Fibroblast of villous mesenchyme (primary cell): ENCODE data around the gene CLCN4. TPM values are rescaled to one million over a fixed set of nuclear protein-coding genes. Genes with fewer than 3 reads are reported as not detected.
A peak's percentile ranks its signal among the peaks of the same experiment; 100 is the strongest.

Experiments
- DNase-seq: peaks from one replicate; pipeline ENCODE4 v3.0.0-alpha.2; 2010; ENCODE audit warnings: low read depth
- H3K4me3 ChIP-seq: 2 replicates; pipeline ENCODE4 v1.5.1; 2011; ENCODE audit warnings: low read depth, mild to moderate bottlenecking, low read length
- total RNA-seq: library from RNA; depleted of rRNA; stranded (reverse); fragments of >200 nt; gene quantifications from 2 replicates; pipeline ENCODE4 v1.2.3, GENCODE V29; 2012
- TF ChIP-seq, protein P1 (sequence below): IDR thresholded peaks from 2 replicates; pipeline ENCODE4 v1.5.1; 2012; ENCODE audit warnings: low read depth, mild to moderate bottlenecking, low read length; ENCODE audit not compliant: insufficient read depth

The CLCN4 gene
- total RNA-seq, 1 donor, result 1.3 TPM

DNA sequence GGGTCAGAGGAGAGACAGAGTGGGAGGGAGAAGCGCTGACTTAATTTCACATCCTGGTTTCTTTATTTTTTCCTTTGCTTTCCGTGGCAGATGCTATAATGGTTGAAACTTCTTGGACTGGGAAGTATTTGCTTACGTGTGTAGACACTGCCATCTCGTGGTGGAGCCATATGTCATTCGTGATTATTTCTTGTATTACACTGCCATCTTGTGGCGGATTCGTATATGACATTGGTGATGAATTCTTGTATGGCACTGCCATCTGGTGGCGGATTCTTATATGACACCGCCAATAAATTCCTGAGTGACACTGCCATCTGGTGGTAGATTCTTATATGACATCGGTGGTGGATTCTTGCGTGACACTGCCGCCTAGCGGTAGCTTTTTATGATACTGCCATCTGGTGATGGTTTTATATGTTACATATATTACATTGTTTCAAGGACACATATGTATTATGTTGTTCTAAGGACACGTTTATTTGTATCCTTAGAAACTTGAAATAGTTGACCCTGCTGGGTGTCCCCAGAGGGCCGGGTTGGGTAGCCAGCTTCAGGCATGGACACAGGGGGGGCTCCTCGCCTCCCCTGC lies 37.3 kb upstream of the CLCN4 start:
- TF ChIP-seq, protein P1, sequence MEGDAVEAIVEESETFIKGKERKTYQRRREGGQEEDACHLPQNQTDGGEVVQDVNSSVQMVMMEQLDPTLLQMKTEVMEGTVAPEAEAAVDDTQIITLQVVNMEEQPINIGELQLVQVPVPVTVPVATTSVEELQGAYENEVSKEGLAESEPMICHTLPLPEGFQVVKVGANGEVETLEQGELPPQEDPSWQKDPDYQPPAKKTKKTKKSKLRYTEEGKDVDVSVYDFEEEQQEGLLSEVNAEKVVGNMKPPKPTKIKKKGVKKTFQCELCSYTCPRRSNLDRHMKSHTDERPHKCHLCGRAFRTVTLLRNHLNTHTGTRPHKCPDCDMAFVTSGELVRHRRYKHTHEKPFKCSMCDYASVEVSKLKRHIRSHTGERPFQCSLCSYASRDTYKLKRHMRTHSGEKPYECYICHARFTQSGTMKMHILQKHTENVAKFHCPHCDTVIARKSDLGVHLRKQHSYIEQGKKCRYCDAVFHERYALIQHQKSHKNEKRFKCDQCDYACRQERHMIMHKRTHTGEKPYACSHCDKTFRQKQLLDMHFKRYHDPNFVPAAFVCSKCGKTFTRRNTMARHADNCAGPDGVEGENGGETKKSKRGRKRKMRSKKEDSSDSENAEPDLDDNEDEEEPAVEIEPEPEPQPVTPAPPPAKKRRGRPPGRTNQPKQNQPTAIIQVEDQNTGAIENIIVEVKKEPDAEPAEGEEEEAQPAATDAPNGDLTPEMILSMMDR, result peak; percentile 99
- no peak overlapping the region for H3K4me3 ChIP-seq
- peak; percentile 91 for DNase-seq

DNA sequence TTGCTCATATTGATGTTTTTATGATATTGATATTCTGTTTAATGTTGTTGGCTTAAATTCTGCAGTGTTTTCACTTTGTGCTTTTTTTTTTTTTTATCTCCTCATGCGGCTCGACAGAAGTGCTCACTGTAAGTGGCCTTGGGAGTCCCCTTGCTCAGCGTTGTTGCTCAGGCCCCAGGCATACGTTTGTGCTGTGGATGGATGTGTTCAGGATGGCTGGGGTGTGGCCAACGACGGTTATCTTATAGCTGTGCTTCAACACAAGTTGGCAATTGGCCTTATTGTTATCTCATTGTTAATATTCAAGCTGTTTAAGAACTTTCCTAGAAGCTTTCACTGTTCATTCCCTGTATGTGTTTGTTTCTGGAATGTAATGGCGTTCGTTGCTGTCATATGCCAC lies 36.4 kb upstream of the CLCN4 start:
- no peak for DNase-seq
- TF ChIP-seq, protein P1, result no peak
- no peak overlapping the region for H3K4me3 ChIP-seq

DNA sequence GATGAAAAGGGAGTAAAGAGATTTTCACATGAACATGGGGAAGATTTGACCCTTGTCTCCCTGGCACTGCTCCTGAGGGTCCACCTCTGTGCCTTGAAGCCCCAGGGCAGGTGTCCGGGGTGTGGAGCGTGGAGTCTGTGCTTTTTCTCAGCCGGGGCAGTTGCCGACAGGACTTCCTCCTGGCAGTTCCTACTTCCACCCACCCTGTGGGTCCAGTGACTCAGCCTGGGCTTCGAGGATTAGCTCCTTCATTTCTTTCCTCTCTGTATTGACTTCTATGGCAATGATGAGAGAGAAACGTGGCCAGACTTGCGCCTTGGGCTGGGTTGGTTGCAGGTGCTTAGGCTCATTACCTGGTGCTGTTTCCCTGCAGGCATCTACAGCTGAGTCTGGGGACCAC lies 35.9 kb upstream of the CLCN4 start:
- DNase-seq, result no peak
- TF ChIP-seq, protein P1, result no peak
- no peak overlapping the region for H3K4me3 ChIP-seq

DNA sequence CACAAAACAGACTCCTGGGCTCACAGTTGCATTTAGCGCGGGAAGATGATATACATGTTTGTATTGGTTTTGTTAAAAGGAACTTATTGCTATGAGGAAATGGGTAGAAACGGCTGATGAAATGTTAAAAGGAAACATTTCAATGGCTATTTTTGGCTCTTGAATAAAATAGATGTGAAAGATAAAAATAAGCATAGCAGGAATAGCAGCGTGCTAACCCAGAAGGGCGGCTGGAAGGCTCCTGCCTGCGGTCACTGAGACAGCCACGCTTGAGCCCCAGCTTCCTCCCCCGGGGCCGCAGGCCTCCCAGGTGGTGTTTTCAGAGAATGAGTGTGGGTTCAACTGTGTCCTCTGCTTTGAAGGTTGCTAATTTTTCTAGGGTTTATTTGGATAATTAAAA lies 35.0 kb upstream of the CLCN4 start:
- TF ChIP-seq, protein P1, result no peak
- peak; percentile 5 for DNase-seq
- H3K4me3 ChIP-seq, result no peak overlapping the region

DNA sequence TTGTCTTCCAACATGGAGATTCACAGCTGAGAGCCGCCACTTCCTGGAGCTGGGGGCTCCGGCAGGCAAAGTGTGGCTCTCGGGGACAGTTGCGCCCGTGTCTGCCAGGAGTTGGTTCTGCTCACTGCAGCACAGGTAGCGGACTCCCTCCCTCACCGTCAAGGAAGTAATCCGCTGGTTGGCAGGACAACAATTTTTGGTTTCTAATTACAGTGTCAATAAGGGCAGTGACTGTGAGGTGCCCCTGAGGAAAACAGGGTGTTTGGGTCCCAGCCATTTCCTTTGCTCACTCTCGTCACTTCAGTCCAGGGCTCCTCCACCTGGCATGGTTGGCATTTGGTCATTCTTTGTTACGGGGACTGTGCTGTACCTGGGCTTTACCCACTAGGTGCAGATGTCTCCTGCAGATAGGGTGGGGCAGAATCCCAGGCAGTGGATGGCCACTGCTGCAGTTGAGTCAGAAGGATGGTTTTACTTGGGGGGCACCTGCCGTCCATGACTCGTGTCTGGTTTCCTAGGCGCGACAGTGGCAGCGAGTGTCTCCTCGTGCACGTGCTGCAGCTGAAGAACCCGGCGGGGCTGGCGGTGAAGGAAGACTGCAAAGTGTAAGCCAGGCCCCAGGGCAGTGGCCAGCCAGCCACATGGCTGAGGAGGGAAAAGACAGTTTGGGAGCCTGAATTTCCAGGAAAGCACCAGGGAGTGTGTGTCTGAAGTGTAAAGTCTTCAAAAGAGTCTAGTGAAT lies 32.1 kb upstream of the CLCN4 start:
- no peak for DNase-seq
- no peak overlapping the region for H3K4me3 ChIP-seq
- TF ChIP-seq, protein P1, result no peak

DNA sequence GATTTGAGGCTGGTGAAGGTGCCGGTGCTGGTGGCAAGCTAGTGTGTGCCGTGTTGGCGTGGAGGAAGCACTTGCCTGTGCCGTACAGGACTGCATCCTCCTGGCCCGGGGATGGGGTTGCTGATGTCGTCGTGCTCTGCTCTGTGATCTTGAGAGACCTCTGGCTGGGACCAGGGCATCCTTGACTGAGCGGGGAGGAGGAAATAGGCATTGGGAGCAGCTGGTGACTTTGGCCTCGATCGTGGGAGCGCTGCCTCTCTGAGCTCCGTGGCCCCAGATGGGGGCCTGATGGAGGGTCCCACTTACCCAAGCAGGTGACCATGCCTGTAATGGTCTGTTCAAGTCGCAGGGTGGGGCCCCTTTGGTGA lies 31.5 kb upstream of the CLCN4 start:
- TF ChIP-seq, protein P1, result no peak
- no peak for DNase-seq
- no peak overlapping the region for H3K4me3 ChIP-seq
